BLaER1 treated with 17β-estradiol and CSF1 and Interleukin-3, amounts not matched to agents 10 nM and 100 nM (cell line): Measurements from ENCODE around the gene DPYD.

ENCODE experiments used
- H3K27ac ChIP-seq, 11 experiments: shearing (Covaris generic); formaldehyde crosslinking; 2 replicates each; pipeline ENCODE4 v1.8.1; 2022
- H3K27me3 ChIP-seq, 11 experiments: shearing (Covaris generic); formaldehyde crosslinking; 2 replicates each; pipeline ENCODE4 v1.8.1; 2022
- H3K36me3 ChIP-seq, 11 experiments: shearing (Covaris generic); formaldehyde crosslinking; 2 replicates each; pipeline ENCODE4 v1.8.1; 2022
- H3K4me1 ChIP-seq, 10 experiments: shearing (Covaris generic); formaldehyde crosslinking; 2 replicates each; pipeline ENCODE4 v1.8.1; 2022
- H3K4me2 ChIP-seq, 11 experiments: shearing (Covaris generic); formaldehyde crosslinking; 2 replicates each; pipeline ENCODE4 v1.8.1; 2022
- H3K4me3 ChIP-seq, 10 experiments: shearing (Covaris generic); formaldehyde crosslinking; 2 replicates each; pipeline ENCODE4 v1.8.1; 2022
- H3K9ac ChIP-seq, 11 experiments: shearing (Covaris generic); formaldehyde crosslinking; 2 replicates each; pipeline ENCODE4 v1.8.1; 2022
- H3K9me3 ChIP-seq, 11 experiments: shearing (Covaris generic); formaldehyde crosslinking; replicated peaks in 1 of 11; 2 replicates each; pipeline ENCODE4 v1.8.1; 2022
- H4K20me1 ChIP-seq, 11 experiments: shearing (Covaris generic); formaldehyde crosslinking; 2 replicates each; pipeline ENCODE4 v1.8.1; 2022
- Cebpa-rat ChIP-seq, 11 experiments: shearing (Covaris generic); IDR thresholded peaks; 2 replicates each; pipeline ENCODE4 v1.8.1; 2022

DPYD gene

GRCh38 chr1:97744977-97745376 is 175.9 kb downstream of the DPYD start:
- Histone ChIP-seq H3K27ac (no peak overlapping the region), H3K9me3 (no peaks in the 10 kb centered on the region), H3K4me3 (no peak overlapping the region), H4K20me1 (peaks cover 0 to 65% (median 0%) of the 10 kb centered on the region in 11 experiments; a peak in 5 of 22 replicates), H3K4me1 (no peaks in the 10 kb centered on the region), H3K27me3 (no peaks in the 10 kb centered on the region), H3K4me2 (no peak overlapping the region), H3K36me3 (peaks cover 0 to 5% (median 0%) of the 10 kb centered on the region in 11 experiments; a peak in 2 of 22 replicates), H3K9ac (no peak overlapping the region)
- no peak for TF ChIP-seq Cebpa-rat (IDR thresholded peaks at IDR 0.05)

- Histone ChIP-seq H3K27me3 (no peaks in the 10 kb centered on the region), H3K9me3 (no peaks in the 10 kb centered on the region), H3K4me1 (no peaks in the 10 kb centered on the region), H3K4me2 (no peak overlapping the region), H4K20me1 (peaks cover 0 to 60% (median 0%) of the 10 kb centered on the region in 11 experiments; a peak in 5 of 22 replicates), H3K9ac (no peak overlapping the region), H3K4me3 (no peak overlapping the region), H3K36me3 (peaks cover 0 to 19% (median 0%) of the 10 kb centered on the region in 11 experiments; a peak in 4 of 22 replicates), H3K27ac (no peak overlapping the region)
- no peak for TF ChIP-seq Cebpa-rat (IDR thresholded peaks at IDR 0.05)
Measured at GRCh38 chr1:97743129-97743528, 177.7 kb downstream of the DPYD start.

- Histone ChIP-seq H3K9me3 (no peaks in the 10 kb centered on the region), H3K27ac (no peak overlapping the region), H3K9ac (no peak overlapping the region), H3K27me3 (no peaks in the 10 kb centered on the region), H4K20me1 (peaks cover 0 to 67% (median 0%) of the 10 kb centered on the region in 11 experiments; a peak in 4 of 22 replicates), H3K36me3 (peaks cover 0 to 21% (median 0%) of the 10 kb centered on the region in 11 experiments; a peak in 4 of 22 replicates), H3K4me3 (no peak overlapping the region), H3K4me2 (no peak overlapping the region), H3K4me1 (no peaks in the 10 kb centered on the region)
- TF ChIP-seq Cebpa-rat (IDR thresholded peaks at IDR 0.05) = no peak
Measured at GRCh38 chr1:97740891-97741290, 179.9 kb downstream of the DPYD start.

DNA sequence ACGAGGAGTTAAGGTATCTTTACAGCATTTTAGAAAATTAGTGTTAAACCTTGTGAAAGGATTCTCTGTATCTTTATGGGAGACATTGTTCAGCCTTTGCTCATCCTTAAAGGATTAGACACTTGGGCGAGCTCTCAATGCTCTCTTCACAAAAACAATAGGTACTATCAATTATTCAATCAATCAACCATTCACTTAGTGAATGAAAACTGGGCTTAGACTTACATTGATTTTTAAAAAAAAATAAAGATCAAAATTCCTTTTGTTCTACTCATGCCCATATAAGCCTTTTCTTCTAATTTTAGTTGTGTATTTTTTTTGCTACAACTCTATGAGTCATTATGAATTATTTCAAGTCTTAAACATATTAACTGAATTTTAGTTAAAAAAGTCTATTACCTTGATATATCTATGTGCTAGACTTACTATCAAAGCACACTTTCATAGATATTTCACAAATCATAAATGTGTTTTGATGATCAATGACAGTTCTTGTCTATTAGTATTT is 181.2 kb downstream of the DPYD start:
- no peak overlapping the region for H3K27ac ChIP-seq
- H3K4me1 ChIP-seq = no peaks in the 10 kb centered on the region
- no peak overlapping the region for H3K4me3 ChIP-seq
- TF ChIP-seq Cebpa-rat (IDR thresholded peaks at IDR 0.05) = no peak
- H3K9ac ChIP-seq = no peak overlapping the region
- H3K36me3 ChIP-seq = peaks cover 0 to 21% (median 0%) of the 10 kb centered on the region in 11 experiments; a peak in 4 of 22 replicates
- peaks cover 0 to 69% (median 0%) of the 10 kb centered on the region in 11 experiments; a peak in 4 of 22 replicates for H4K20me1 ChIP-seq
- no peak overlapping the region for H3K4me2 ChIP-seq
- no peaks in the 10 kb centered on the region for H3K9me3 ChIP-seq
- no peaks in the 10 kb centered on the region for H3K27me3 ChIP-seq

- Histone ChIP-seq H3K27ac (no peak overlapping the region), H3K4me3 (no peak overlapping the region), H3K4me2 (no peak overlapping the region), H3K36me3 (peaks cover 0 to 21% (median 0%) of the 10 kb centered on the region in 11 experiments; a peak in 4 of 22 replicates), H3K9ac (no peak overlapping the region), H4K20me1 (peaks cover 0 to 69% (median 0%) of the 10 kb centered on the region in 11 experiments; a peak in 4 of 22 replicates), H3K9me3 (no peaks in the 10 kb centered on the region), H3K4me1 (no peaks in the 10 kb centered on the region), H3K27me3 (no peaks in the 10 kb centered on the region)
- TF ChIP-seq Cebpa-rat (IDR thresholded peaks at IDR 0.05) = no peak
Measured at GRCh38 chr1:97738270-97738669, 182.6 kb downstream of the DPYD start.

DNA sequence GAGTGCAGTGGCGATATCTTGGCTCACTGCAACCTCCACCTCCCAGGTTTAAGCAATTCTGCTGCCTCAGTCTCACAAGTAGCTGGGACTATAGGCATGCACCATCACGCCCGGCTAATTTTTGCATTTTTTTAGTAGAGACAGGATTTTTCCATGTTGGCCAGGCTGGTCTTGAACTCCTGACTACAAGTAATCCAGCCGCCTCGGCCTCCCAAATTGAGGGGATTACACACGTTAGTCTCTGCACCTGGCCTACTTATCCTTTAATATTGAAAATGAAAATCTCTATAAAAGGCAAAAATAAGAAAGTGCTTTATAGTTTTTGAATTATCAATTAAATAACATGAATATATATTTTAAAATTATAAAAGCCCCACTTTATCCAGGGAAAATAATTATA is 190.6 kb downstream of the DPYD start:
- Histone ChIP-seq H3K4me3 (no peak overlapping the region), H3K4me2 (no peak overlapping the region), H3K27ac (no peak overlapping the region), H4K20me1 (peaks cover 0 to 72% (median 0%) of the 10 kb centered on the region in 11 experiments; a peak in 3 of 22 replicates), H3K36me3 (no peaks in the 10 kb centered on the region; a peak in 2 of 22 replicates), H3K9ac (no peak overlapping the region), H3K9me3 (no peaks in the 10 kb centered on the region), H3K27me3 (no peaks in the 10 kb centered on the region), H3K4me1 (no peaks in the 10 kb centered on the region)
- TF ChIP-seq Cebpa-rat (IDR thresholded peaks at IDR 0.05) = no peak

GRCh38 chr1:97728436-97728835 is 192.4 kb downstream of the DPYD start:
- TF ChIP-seq Cebpa-rat (IDR thresholded peaks at IDR 0.05) = no peak
- Histone ChIP-seq H3K4me3 (no peak overlapping the region), H3K9ac (no peak overlapping the region), H3K27me3 (no peaks in the 10 kb centered on the region), H3K4me1 (no peaks in the 10 kb centered on the region), H3K9me3 (no peaks in the 10 kb centered on the region), H4K20me1 (peaks cover 0 to 71% (median 0%) of the 10 kb centered on the region in 11 experiments; a peak in 3 of 22 replicates), H3K27ac (no peak overlapping the region), H3K4me2 (no peak overlapping the region), H3K36me3 (no peaks in the 10 kb centered on the region; a peak in 2 of 22 replicates)

DNA sequence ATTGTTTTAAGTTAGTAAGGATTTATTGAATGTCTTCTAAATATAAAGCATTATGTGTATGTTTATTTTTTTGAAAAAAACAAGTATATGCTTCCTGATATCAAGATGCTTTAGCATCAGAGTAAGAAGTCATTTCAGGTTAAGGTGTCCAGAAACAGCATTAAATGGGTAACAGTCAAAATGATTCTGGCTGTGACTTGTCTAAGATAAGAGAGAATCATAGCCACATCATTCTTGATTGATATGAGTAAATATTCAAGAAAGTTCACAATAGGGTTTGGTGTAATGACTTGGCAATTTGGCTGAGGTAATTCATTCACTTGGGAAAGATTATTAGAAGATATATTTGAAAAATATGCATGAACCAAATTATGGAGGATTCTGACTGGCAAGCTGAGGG is 193.8 kb downstream of the DPYD start:
- Histone ChIP-seq H3K4me2 (no peak overlapping the region), H3K9ac (no peak overlapping the region), H3K9me3 (no peaks in the 10 kb centered on the region), H3K27ac (no peak overlapping the region), H3K4me3 (no peak overlapping the region), H3K4me1 (no peaks in the 10 kb centered on the region), H4K20me1 (peaks cover 0 to 61% (median 0%) of the 10 kb centered on the region in 11 experiments; a peak in 3 of 22 replicates), H3K36me3 (no peaks in the 10 kb centered on the region; a peak in 2 of 22 replicates), H3K27me3 (no peaks in the 10 kb centered on the region)
- TF ChIP-seq Cebpa-rat (IDR thresholded peaks at IDR 0.05) = no peak

GRCh38 chr1:97726386-97726785 is 194.4 kb downstream of the DPYD start:
- no peak overlapping the region for H3K9ac ChIP-seq
- no peaks in the 10 kb centered on the region for H3K4me1 ChIP-seq
- H3K27ac ChIP-seq = no peak overlapping the region
- H3K4me3 ChIP-seq = no peak overlapping the region
- no peaks in the 10 kb centered on the region for H3K27me3 ChIP-seq
- H3K4me2 ChIP-seq = no peak overlapping the region
- H3K36me3 ChIP-seq = peaks cover 0 to 3% (median 0%) of the 10 kb centered on the region in 11 experiments; a peak in 4 of 22 replicates
- TF ChIP-seq Cebpa-rat (IDR thresholded peaks at IDR 0.05) = no peak
- H4K20me1 ChIP-seq = peaks cover 0 to 61% (median 0%) of the 10 kb centered on the region in 11 experiments; a peak in 3 of 22 replicates
- H3K9me3 ChIP-seq = no peaks in the 10 kb centered on the region

GRCh38 chr1:97721221-97721620 is 199.6 kb downstream of the DPYD start:
- no peaks in the 10 kb centered on the region for H3K27me3 ChIP-seq
- H3K36me3 ChIP-seq = peaks cover 0 to 46% (median 0%) of the 10 kb centered on the region in 11 experiments; a peak in 6 of 22 replicates
- H3K4me2 ChIP-seq = no peak overlapping the region
- no peaks in the 10 kb centered on the region for H3K9me3 ChIP-seq
- no peak overlapping the region for H3K4me3 ChIP-seq
- no peak overlapping the region for H3K9ac ChIP-seq
- no peak for TF ChIP-seq Cebpa-rat (IDR thresholded peaks at IDR 0.05)
- peaks cover 0 to 27% (median 0%) of the 10 kb centered on the region in 11 experiments; a peak in 2 of 22 replicates for H4K20me1 ChIP-seq
- H3K4me1 ChIP-seq = no peaks in the 10 kb centered on the region
- no peak overlapping the region for H3K27ac ChIP-seq
